Measurements from ENCODE around the gene MYOF.

The MYOF gene

DNA sequence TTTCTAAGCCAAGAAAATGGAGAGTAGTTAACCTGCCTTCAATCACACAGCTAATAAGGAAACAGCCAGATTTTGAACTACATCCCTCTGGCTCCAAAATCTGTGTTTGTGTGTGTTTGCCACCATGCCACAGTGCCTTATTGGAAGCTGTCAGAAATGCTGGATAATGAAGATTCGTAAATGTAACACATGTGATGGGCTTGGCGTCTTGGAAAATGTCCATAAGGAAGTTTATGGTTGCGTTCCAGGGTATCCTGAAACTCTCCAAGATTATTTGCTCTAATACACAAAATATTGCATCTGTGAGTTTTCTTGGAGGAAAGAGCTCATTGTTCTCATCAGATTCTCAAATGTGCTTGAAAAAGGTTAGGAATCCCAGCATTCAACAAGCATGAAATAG is 22.7 kb downstream of the MYOF start:
- Mint-ChIP-seq H3K27ac (peak overlapping the region; percentile 78), H3K4me3 (no peak overlapping the region), H3K4me1 (peaks cover 61% of the 10 kb centered on the region), H3K27me3 (ENCODE audit: low read depth, poor library complexity) (no peaks in the 10 kb centered on the region), H3K9me3 (no peaks in the 10 kb centered on the region), H3K36me3 (ENCODE audit: low read depth) (peaks cover 11% of the 10 kb centered on the region)
- DNase-seq: no peak
- TF ChIP-seq, protein P1, sequence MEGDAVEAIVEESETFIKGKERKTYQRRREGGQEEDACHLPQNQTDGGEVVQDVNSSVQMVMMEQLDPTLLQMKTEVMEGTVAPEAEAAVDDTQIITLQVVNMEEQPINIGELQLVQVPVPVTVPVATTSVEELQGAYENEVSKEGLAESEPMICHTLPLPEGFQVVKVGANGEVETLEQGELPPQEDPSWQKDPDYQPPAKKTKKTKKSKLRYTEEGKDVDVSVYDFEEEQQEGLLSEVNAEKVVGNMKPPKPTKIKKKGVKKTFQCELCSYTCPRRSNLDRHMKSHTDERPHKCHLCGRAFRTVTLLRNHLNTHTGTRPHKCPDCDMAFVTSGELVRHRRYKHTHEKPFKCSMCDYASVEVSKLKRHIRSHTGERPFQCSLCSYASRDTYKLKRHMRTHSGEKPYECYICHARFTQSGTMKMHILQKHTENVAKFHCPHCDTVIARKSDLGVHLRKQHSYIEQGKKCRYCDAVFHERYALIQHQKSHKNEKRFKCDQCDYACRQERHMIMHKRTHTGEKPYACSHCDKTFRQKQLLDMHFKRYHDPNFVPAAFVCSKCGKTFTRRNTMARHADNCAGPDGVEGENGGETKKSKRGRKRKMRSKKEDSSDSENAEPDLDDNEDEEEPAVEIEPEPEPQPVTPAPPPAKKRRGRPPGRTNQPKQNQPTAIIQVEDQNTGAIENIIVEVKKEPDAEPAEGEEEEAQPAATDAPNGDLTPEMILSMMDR (IDR thresholded peaks at IDR 0.05): no peak

DNA sequence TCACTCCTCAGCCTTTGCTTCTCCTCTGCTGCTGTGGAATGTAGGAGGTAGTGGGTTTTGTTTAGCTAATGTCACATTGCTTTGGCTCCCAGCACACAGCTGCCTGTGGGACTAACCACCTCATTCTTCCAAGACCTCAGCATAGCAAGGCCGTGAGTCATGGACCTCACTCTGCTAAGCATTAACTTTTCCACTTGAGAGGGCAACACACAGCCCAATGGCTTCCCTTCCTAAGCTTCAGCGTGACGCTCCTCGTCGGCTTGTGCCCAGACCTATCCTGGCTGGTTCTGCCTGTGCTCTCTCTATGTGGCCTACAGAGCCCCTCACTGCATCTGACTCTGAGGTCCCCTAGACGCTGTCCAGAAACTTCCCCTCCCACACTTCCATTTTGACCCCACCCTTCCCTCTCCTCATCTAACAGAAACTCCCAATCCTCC is 23.3 kb downstream of the MYOF start:
- Mint-ChIP-seq H3K4me3 (no peak overlapping the region), H3K4me1 (peaks cover 55% of the 10 kb centered on the region), H3K9me3 (no peaks in the 10 kb centered on the region), H3K27me3 (ENCODE audit: low read depth, poor library complexity) (no peaks in the 10 kb centered on the region), H3K27ac (peak overlapping the region; percentile 87), H3K36me3 (ENCODE audit: low read depth) (peaks cover 11% of the 10 kb centered on the region)
- TF ChIP-seq, protein P1 (IDR thresholded peaks at IDR 0.05): no peak
- DNase-seq: no peak

DNA sequence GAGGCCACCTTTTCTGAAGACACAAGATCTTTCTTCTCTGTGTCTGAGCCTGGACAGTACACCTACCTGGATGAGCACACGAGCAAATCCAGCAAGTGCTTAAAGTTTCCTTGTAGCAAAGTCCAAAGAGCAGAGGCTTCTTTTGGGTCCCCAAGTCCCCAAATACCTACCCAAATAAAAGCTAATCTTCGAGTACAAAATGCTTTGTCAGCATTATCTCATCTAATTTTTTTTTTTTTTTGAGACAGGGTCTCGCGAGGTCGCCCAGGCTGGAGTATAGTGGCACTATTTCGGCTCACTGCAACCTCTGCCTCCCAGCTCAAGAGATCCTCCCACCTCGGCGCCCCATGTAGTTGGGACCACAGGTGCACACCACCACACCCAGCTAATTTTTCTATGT is 24.6 kb downstream of the MYOF start:
- Mint-ChIP-seq H3K4me3 (no peak overlapping the region), H3K4me1 (peaks cover 45% of the 10 kb centered on the region), H3K27me3 (ENCODE audit: low read depth, poor library complexity) (no peaks in the 10 kb centered on the region), H3K36me3 (ENCODE audit: low read depth) (peaks cover 11% of the 10 kb centered on the region), H3K27ac (no peak overlapping the region), H3K9me3 (no peaks in the 10 kb centered on the region)
- TF ChIP-seq, protein P1 (IDR thresholded peaks at IDR 0.05): no peak
- no peak for DNase-seq

DNA sequence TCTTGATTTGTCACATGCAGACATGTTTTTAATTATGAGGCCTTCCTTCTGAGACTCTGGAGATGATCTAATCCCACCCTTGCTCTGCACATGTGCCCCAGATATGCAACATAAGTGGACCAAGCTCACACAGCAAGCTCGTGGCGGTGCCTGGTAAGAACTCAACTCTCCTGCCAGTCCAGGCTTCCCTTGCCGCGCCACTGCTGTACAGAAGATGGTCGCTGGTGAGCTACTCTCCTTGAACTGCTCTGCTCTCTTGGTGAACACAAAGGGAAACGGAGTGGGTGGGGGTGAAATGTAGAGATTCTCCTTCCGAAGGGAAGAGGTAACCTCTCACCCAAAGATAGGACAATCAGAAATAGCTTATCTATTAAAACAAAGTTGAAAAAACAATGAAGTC is 25.7 kb downstream of the MYOF start:
- H3K4me3 Mint-ChIP-seq: no peak overlapping the region
- TF ChIP-seq, protein P1 (IDR thresholded peaks at IDR 0.05): no peak

DNA sequence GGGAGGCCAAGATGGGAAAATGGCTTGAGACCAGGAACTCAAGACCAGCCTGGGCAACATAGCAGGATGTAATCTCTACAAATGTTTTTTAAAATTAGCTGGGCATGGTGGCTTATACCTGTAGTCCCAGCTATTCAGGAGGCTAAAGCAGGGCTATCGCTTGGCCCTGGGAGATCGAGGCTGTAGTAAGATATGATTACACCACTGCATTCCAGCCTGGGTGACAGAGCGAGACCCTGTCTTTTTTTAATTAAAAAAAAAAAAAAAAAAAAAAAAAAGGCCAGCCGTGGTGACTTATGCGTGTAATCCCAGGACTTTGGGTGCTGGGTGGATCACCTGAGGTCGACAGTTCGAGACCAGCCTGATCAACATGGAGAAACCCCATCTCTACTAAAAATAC is 27.4 kb downstream of the MYOF start:
- no peaks in the 10 kb centered on the region for H3K27me3 Mint-ChIP-seq (ENCODE audit: low read depth, poor library complexity)
- no peak overlapping the region for H3K4me3 Mint-ChIP-seq
- H3K9me3 Mint-ChIP-seq: no peaks in the 10 kb centered on the region
- no peak for DNase-seq
- TF ChIP-seq, protein P1 (IDR thresholded peaks at IDR 0.05): no peak
- H3K27ac Mint-ChIP-seq: no peak overlapping the region
- peaks cover 12% of the 10 kb centered on the region for H3K36me3 Mint-ChIP-seq (ENCODE audit: low read depth)
- H3K4me1 Mint-ChIP-seq: peaks cover 27% of the 10 kb centered on the region

More for the DNA sequence above, 25.7 kb downstream of the MYOF start:
- Mint-ChIP-seq H3K27ac (no peak overlapping the region), H3K4me1 (peaks cover 38% of the 10 kb centered on the region), H3K27me3 (ENCODE audit: low read depth, poor library complexity) (no peaks in the 10 kb centered on the region), H3K36me3 (ENCODE audit: low read depth) (peaks cover 13% of the 10 kb centered on the region), H3K9me3 (no peaks in the 10 kb centered on the region)
- DNase-seq: no peak

DNA sequence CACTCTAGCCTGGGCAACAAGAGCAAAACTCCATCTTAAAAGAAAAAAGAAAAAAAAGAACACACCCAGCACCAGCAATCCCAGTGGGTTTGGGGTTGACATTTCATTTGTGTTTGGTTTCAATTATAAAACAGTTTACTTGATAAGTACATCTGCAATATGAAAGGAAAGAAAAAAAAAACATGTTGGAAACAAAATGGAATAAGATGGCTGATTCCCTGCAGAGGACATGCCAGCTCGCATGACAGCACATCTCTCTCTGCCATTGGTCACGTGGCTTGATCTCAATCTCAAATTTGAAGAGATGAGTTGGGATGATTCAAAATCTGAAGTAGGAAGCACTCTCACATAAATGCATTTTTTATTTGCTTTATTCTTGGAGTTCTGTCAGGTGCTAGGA is 28.0 kb downstream of the MYOF start:
- TF ChIP-seq, protein P1 (IDR thresholded peaks at IDR 0.05): no peak
- no peak for DNase-seq
- H3K27me3 Mint-ChIP-seq (ENCODE audit: low read depth, poor library complexity): no peaks in the 10 kb centered on the region
- H3K4me1 Mint-ChIP-seq: peaks cover 22% of the 10 kb centered on the region
- H3K27ac Mint-ChIP-seq: no peak overlapping the region
- peaks cover 10% of the 10 kb centered on the region for H3K36me3 Mint-ChIP-seq (ENCODE audit: low read depth)
- no peaks in the 10 kb centered on the region for H3K9me3 Mint-ChIP-seq
- H3K4me3 Mint-ChIP-seq: no peak overlapping the region
